ENCODE data around the gene VARS1.
A peak's percentile ranks its signal among the peaks of the same experiment; 100 is the strongest.

VARS1 gene

GRCh38 chr6:31776989-31777666 is 18.4 kb downstream of the VARS1 start, which contains the start of gene VWA7:
Gene VWA7 (minus strand): TSS chr6:31777328. CDS start chr6:31776779, 549 bp downstream.
- no peaks in the 10 kb centered on the region for H3F3A ChIP-seq (ENCODE audit: control insufficient read depth, insufficient read depth)
- no peaks in the 10 kb centered on the region for H3K27me3 ChIP-seq (ENCODE audit: control insufficient read depth, low read length)
- peaks cover 44% of the 10 kb centered on the region for H3K36me3 ChIP-seq (ENCODE audit: control insufficient read depth, low read length)
- H3K9me2 ChIP-seq (replicated peaks; ENCODE audit: control insufficient read depth, low read length) = no peaks in the 10 kb centered on the region
- peaks cover 17% of the 10 kb centered on the region for H3K4me1 ChIP-seq (ENCODE audit: control insufficient read depth, low read length)
- no peak within 1 kb of the TSS for H3K27ac ChIP-seq (ENCODE audit: low read depth, low read length)
- no peaks in the 10 kb centered on the region for H3K79me2 ChIP-seq (ENCODE audit: control insufficient read depth, low read length)
- peak within 1 kb of the TSS; percentile 43 for H3K4me2 ChIP-seq (ENCODE audit: low read length)
- H3K9me3 ChIP-seq (ENCODE audit: control insufficient read depth, insufficient read depth, low read length) = no peaks in the 10 kb centered on the region
- peak within 1 kb of the TSS; percentile 19; the same call in 1 of the 2 replicates for H3K4me3 ChIP-seq (ENCODE audit: low read length)
- H4K20me1 ChIP-seq (ENCODE audit: control insufficient read depth, insufficient read depth, low read depth, low read length) = no peaks in the 10 kb centered on the region
- TF ChIP-seq EZH2phosphoT487 (IDR thresholded peaks at IDR 0.05; ENCODE audit: borderline replicate concordance, low read length) = no peak
- no peak for TF ChIP-seq CTCF (IDR thresholded peaks at IDR 0.05; ENCODE audit: low read depth, low read length, poor library complexity, severe bottlenecking)

- Histone ChIP-seq H3K4me1 (ENCODE audit: control insufficient read depth, low read length) (peaks cover 17% of the 10 kb centered on the region), H3K4me2 (ENCODE audit: low read length) (peak overlapping the region; percentile 43), H3K9me3 (ENCODE audit: control insufficient read depth, insufficient read depth, low read length) (no peaks in the 10 kb centered on the region), H3K27me3 (ENCODE audit: control insufficient read depth, low read length) (no peaks in the 10 kb centered on the region), H3K27ac (ENCODE audit: low read depth, low read length) (no peak overlapping the region), H4K20me1 (ENCODE audit: control insufficient read depth, insufficient read depth, low read depth, low read length) (no peaks in the 10 kb centered on the region), H3K36me3 (ENCODE audit: control insufficient read depth, low read length) (peaks cover 38% of the 10 kb centered on the region), H3K79me2 (ENCODE audit: control insufficient read depth, low read length) (no peaks in the 10 kb centered on the region), H3K9me2 (replicated peaks; ENCODE audit: control insufficient read depth, low read length) (no peaks in the 10 kb centered on the region), H3K4me3 (ENCODE audit: low read length) (peak overlapping the region; percentile 19; the same call in 1 of the 2 replicates), H3F3A (ENCODE audit: control insufficient read depth, insufficient read depth) (no peaks in the 10 kb centered on the region)
- TF ChIP-seq EZH2phosphoT487 (IDR thresholded peaks at IDR 0.05; ENCODE audit: borderline replicate concordance, low read length) (no peak), CTCF (IDR thresholded peaks at IDR 0.05; ENCODE audit: low read depth, low read length, poor library complexity, severe bottlenecking) (no peak)
Observed at GRCh38 chr6:31776485-31776988, 19.0 kb downstream of the VARS1 start.

GRCh38 chr6:31775633-31776484 is 19.7 kb downstream of the VARS1 start:
- H4K20me1 ChIP-seq (ENCODE audit: control insufficient read depth, insufficient read depth, low read depth, low read length) = no peaks in the 10 kb centered on the region
- no peaks in the 10 kb centered on the region for H3K79me2 ChIP-seq (ENCODE audit: control insufficient read depth, low read length)
- H3K36me3 ChIP-seq (ENCODE audit: control insufficient read depth, low read length) = peaks cover 31% of the 10 kb centered on the region
- H3K4me3 ChIP-seq (ENCODE audit: low read length) = no peak overlapping the region
- H3K9me2 ChIP-seq (replicated peaks; ENCODE audit: control insufficient read depth, low read length) = no peaks in the 10 kb centered on the region
- no peak overlapping the region for H3K4me2 ChIP-seq (ENCODE audit: low read length)
- TF ChIP-seq CTCF (IDR thresholded peaks at IDR 0.05; ENCODE audit: low read depth, low read length, poor library complexity, severe bottlenecking) (no peak), EZH2phosphoT487 (IDR thresholded peaks at IDR 0.05; ENCODE audit: borderline replicate concordance, low read length) (no peak)
- no peaks in the 10 kb centered on the region for H3K27me3 ChIP-seq (ENCODE audit: control insufficient read depth, low read length)
- H3F3A ChIP-seq (ENCODE audit: control insufficient read depth, insufficient read depth) = no peaks in the 10 kb centered on the region
- no peak overlapping the region for H3K27ac ChIP-seq (ENCODE audit: low read depth, low read length)
- H3K4me1 ChIP-seq (ENCODE audit: control insufficient read depth, low read length) = peaks cover 17% of the 10 kb centered on the region
- no peaks in the 10 kb centered on the region for H3K9me3 ChIP-seq (ENCODE audit: control insufficient read depth, insufficient read depth, low read length)

Data from DOHH2 (cell line).